Stimulated activated CD4-positive, alpha-beta T cell treated with anti-CD3 and anti-CD28 coated beads, Interleukin-12 subunit alpha, Interleukin-12 subunit beta, amount 100 ng/mL, for 4 hours (primary cell): Measurements from ENCODE around the gene NLE1.

Source experiments
- DNase-seq: peaks from one replicate; pipeline ENCODE4 v3.0.0-alpha.2; 2020

NLE1 gene

GRCh38 chr17:35084987-35085386, 57.1 kb downstream of the NLE1 start:
- no peak for DNase-seq

- no peak for DNase-seq
These were observed 59.0 kb downstream of the NLE1 start for GRCh38 chr17:35083071-35083470.

GRCh38 chr17:35082073-35082657, 59.9 kb downstream of the NLE1 start:
- no peak for DNase-seq

GRCh38 chr17:35081638-35082037, 60.5 kb downstream of the NLE1 start:
- DNase-seq: no peak

- no peak for DNase-seq
These were observed 61.6 kb downstream of the NLE1 start for GRCh38 chr17:35080536-35080935.

- no peak for DNase-seq
These were observed 62.3 kb downstream of the NLE1 start for GRCh38 chr17:35079547-35080423.
